ENCODE data around the gene CACNA2D2.

The CACNA2D2 gene

DNA sequence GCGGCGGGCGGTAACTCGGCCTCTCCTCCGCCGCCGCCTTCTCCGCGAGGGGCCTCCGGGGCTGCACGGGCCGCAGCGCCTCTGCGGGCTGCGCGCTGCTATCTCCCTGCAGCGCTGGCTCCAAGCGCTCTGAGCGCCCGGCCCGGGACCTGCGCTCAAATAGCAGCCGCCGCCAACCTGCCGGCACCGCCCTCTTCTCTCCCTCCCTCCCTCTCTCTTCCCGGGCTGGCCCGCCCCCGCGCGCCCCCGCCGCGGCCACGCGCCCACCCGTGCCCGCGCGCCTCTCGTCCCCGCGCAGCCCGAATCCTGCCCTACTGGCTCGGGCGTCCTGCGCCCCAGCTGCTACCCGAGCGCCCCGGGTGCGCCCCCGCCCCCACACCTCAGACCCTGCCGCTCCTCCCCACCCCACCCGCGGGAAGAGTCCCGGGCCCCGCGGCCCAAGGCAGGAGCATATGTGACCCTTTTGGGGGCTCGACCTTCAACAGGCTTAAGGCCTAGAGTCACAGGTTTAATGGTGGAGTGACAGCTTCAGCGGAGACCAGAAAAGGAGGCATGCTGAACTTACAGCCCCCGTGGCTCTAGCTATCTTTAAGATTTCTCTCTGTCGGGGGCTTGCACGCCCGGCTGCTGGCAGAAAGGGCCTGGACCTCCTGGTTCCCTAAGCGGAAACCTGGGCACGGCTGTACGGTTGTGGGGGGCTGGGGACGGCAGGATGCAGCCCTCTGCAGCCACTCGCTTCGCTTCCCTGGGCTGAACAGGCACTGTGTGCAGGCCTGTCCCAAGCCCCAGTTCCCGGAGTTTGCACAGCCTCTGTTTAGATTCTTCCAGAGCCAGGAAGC, at the start of gene CACNA2D2:
TSS of gene CACNA2D2 (minus strand) at position 131 of the 839 bp plus-strand sequence. CDS start 211 bp downstream, outside the sequence.
- DNase-seq = no peak

DNA sequence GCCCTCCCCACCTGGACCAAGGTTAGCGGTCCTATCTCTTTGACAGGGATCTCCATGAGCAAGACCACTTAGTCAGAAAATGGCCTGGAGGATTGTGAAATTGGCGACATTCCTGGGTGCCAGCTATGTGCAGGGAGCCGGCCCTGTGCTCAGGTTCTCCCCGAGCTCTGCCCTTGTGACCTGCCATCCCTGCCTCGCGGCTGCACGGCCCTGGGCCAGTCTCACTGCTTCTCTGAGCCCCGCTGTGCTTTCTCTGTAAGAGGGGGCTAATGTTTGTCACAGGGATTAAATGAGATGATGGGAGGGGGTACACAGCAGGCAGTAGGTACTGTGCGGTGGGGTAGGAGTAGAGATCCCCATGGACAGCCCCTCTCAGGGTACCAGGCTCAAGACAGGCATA, 49.2 kb upstream of the CACNA2D2 start:
- DNase-seq = no peak

DNA sequence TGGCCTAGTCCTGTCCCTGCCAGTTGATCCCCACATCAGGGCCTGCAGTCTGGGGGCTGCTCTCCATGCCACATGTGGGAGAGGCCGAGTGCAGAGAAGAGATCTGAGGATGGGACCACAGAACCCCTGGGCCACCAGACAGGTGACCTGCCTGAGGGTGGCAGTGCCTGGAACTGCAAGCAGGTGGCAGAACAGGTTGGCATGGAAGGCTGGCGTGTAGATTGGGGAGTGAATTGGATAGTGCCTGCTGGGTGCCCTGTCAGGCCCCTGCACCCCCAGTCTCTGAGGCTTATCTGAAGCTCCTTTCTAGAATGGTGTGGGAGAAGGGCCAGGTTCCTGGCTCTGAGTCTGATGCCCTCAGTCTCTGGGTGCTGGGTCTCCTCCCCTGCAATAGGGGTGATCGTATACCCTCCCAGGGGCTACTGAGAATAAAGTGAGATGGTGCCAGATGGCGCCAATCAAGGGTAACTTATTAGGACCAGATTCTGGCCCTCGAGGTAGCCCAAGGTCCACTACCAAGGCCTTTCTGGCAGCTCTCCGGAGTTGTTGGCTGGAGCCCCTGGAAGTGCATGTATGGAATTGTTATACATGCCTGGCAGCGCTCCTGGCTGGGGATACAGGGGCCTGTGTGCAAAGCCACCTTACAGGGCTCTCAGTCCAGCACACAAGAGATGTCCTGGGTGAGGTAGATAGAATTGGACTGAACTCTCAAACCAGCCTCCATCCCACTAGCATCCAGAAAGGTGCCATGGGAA, 48.4 kb upstream of the CACNA2D2 start:
- no peak for DNase-seq

DNA sequence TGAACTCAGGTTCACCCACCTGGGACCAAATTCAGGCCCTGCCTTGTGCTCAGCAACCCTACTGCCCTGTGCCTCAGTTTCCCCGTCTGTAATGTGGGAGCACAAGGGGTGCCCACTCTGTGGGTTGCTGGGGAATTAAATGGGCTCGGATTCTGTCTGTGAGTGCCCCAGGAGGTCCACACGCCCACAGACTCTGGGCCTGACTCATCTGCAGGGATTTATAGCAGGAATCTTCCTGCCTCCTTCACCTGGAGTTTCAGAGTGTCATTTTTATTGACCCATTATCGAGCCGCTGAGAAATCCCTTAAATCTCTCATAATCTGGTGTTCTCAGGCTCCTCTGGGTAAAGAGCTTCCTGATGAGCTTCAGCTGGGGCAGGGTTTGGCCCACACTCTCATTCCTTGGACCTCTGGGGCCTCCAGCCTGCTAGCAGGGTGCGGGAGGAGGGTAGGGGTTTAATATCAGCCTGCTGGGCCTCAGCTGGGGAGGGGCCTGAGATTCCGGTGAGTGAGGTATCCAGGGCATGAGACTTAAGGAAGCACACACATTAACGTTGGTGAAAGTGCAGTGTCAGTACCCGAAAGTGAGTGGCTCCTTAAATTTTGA, 47.7 kb upstream of the CACNA2D2 start:
- no peak for DNase-seq

DNA sequence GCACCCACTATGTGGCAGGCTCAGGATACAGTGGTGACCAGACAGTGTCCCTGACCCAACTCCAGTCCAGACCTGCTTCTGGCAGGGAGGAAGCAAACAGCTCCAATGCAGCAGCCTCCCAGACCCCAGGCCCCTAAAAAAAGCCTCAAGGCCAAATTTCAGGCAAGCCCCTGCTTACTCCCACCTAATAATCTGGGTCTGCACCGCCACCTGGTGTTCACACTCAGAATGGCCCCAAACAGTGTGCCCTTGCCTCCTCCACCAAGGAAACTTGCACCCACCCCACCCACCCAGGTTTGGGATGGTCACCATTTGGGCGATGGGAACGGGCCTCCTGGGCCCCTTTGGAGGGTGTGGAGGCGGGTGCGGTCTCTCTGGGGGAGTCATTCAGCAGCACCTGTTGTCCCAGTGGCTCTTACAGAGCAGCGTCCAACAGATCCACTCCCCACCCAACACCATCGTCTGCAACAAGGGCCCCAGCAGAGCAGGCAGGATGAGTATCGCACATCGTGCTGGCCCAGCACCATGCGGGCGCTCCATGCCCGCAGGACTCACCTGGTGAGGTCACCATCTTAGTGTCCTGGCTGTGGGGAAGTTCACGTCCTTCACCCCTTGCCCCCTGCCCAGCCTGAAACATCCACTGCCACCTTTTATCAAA, 46.8 kb upstream of the CACNA2D2 start:
- DNase-seq = no peak

DNA sequence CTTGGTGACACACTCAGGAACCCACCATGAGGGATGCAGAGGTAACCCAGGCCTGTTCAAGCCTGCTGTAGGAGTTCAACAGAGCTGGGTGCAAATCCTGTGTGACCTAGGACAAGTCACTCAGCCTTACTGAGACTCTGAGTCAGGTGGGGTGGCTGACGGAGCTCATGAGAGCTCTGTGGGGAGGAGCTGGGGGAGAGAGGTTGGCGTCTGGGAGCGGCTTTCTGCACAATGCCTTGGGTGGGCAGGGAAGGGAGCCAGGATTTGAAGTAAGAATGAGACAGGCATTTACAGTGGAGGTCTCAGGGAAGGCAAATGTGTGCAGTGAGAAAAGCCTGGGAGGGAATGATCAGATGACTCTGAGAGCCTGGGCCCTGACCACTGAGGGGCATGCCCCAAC, 45.8 kb upstream of the CACNA2D2 start:
- no peak for DNase-seq

DNA sequence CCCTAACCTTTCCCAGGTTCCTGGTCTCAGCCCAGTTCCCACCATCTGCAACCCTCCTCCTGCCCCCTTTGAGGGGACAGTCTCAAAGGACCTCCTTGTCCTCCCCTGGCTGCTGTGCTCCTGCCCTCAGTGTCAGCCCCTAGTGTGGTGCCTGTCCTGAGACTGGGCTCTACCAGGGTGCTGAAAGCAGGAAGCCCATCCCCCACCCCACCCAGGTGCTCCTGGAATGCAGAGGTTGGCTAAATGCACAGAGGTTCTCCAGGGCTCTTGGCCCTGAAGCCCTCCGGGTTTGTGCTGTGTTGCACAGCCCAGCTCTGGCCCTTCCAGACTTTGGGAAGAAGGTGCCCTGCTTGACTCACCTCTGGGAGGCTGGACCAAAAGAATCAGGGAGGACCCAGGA, 42.3 kb upstream of the CACNA2D2 start:
- DNase-seq = no peak

DNA sequence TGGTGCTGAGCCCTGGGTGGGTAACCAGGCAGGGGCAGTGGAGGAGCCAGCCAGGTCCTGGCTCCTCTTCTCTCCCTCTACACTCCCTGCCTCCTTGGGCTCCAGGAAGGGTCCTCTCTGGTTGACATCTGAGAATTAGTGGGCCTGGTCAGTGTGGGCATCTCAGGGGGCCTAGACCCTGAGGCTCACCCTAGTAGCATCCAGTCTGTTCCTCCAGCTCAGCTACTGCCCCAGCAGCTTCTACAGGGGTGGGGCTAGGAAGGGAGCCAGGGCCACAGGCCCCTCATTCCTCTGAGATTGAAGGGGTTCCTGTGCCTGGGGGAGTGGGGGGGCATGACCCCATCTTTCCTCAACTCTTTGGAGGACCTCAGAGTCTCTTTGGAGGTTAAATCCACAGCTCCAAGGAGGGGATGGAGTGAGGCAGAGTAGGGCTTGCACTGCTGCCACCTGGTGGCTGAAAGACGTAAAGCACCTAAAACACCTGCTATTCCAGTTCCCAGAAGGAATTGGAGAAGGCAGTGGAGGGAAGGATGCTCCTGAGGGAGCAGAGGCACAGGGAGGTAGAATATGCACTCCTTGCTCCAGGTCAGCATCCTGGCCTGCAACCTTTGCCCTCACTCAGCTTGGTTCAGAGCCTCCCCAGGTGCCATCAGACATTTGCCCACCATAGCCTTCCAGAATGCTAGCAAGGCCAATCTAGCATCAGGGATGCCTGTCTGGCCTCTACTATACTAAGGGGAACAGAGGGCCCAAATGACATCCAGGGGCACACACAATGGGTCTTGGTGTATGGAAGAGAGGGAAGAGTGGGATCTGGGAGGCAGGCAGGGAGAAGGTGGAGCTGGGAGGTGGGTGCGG, 39.0 kb upstream of the CACNA2D2 start:
- no peak for DNase-seq

DNA sequence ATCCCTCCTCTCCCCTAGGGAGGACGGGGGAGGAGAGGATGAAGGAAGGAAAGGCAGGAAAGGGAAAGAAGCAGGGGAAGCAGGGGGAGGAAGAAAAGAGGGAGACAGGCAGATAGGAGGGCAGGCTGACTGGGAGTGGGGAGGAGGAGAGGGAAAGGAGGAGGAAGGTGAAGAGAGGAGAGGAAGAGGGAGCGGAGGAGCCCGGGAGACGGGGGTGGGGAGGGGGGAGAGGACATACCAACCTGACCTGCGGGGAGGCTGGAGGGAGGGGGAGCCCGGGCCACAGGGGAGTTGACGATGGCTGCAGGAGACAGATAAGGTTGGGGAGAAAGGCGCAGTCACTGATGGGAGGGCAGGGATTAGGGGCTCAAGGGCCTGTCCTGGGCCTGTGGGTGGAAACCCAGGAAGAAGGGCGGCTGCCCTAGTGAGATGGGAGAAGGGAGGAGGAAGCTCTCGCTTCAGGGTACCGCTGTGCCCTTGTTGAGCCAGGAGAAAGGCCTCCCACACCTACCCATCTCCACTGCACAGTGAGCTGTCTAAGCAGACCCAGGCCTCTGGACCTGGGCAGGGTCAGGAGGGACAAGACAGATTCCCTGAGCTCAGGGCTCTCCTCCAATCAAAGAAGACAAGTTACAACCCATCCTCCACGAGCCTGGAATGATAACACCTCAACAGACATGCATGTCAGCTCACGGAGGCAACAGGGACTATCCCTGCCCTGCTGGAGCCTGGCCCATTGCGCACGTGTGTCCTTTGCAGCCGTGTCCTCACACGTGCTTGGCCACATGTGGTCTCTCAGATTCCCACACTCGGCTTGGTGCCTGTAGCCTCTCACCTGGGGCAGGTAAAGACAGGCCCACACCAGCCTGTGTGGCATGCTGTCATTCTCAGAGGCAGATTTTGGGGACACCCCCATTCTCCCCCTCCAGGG, 36.2 kb upstream of the CACNA2D2 start:
- no peak for DNase-seq

DNA sequence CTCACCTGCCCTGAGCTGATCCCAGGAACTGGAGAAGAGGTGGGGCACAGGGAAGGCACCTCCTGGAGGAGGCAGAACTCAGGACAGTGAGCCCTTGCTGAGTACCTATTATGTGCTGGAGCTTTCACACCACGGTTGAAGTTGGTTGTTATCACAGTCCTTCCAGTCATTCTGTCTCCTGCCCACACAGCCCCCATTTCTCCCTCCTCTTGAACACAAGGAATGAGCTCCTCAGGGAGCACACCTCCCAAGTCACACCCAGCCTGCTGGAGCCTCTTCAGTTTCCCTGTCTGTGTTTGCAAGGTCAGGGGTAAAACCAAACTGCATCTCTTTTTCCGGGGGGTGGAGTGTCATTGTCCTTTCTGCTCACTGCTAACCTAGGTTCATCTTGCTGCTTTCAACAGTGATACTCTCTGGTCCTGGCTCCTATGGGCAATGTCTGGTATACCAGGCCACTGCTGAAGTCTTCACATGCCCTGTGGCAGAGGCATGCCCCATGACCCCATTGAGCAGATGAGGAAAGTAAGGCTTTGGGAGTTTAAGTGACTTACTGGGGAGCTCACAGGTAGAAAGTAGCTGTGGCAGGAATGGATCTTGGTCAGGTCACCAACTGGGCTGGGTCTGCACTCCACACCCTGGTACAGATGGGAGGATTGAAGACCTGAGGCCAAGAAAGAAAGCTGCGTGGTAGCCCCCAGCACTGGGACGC, 34.1 kb upstream of the CACNA2D2 start:
- DNase-seq = no peak

DNA sequence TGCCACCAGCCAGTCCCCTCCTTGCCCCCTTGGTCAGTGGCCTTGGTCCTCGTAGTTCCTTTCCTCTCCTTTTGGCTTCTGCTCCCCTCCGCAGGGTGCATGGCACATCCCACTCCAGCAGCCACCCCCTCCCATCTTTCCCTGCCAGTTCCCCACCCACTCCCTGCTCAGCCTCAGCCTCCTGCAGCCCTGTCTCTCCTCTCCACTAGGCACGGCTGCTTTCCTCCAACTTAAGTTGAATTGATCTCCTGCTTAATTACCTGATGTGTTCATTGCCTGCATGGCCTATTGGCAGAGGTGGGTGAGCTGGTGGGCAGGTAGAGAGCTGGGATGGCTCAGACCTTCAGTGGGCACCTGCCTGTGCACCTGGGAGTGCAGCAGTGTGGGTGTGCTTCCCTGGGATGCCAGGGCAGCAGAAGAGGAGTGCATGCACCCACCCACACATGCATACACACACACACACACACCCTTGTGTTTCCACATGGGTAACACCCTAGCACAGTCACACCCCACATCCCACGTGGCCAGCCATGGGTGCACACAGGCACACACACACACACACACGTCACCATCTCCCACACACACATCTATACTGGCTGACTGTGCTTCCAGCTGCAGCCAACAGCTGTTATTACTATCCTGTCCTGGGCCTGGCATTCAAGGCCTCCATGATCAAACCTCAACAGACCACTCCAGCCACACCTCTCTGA, 33.2 kb upstream of the CACNA2D2 start:
- DNase-seq = no peak

DNA sequence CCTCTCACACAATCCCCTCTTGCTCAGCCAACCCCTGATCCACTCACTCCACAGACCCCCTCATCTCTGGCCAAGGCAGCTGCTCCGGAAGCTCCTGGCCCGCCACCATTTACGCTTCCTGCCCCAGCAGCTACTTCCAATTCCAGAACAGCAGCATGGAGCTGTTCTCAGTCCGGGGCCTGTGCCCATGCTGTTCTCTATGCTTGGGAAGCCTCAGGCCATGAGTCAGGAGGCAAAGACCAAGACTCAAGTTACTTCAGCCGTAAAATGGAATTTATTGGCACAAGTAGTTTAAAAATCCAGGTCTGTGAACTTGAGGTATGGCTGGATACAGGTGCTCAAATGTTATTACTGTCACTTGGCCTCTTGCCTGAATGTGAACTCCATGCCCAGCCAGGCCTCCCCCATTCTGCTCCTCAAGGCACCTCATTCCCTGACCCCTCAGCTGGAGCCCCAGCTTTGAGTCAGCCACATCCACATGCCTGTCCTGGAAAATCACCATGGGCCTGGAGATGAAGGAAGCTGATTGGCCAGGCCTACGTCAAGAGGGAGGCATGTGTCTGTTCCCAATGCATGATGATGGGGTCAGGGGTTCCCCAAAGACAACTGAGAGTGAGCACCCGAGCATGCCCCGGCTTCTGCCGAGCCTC, 31.4 kb upstream of the CACNA2D2 start:
- DNase-seq = no peak

DNA sequence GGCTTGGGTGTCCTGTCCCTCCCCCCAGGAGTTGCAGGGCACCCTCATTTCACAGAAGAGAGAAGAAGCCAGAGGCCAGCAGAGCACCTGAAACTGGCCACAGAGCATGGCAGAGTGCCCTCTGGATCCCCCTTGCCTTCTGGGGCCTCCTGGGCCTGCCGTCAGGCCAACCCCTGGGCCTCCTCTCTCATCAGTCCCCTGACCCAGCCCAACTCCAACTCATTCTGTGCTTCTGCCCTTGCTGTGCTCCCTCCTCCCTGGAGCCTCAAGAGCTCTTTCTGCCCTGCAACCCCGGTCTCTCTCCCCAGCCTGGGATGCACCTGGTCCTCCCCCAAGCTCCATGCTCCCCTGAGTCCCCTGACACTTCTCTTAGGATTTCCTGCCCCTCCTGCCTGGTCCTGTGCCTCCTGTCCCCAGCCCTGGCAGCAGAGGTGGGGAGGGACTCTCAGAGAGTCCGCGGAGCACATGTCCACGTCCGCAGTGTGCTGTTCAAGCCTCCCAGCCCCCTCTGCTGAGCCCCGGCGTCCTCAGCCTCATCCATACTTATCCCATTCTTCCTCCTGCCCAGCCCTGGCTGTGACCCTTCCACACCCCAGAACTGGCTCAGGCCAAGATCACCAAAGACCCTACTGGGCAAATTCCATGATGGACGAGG, 30.5 kb upstream of the CACNA2D2 start:
- DNase-seq = no peak

DNA sequence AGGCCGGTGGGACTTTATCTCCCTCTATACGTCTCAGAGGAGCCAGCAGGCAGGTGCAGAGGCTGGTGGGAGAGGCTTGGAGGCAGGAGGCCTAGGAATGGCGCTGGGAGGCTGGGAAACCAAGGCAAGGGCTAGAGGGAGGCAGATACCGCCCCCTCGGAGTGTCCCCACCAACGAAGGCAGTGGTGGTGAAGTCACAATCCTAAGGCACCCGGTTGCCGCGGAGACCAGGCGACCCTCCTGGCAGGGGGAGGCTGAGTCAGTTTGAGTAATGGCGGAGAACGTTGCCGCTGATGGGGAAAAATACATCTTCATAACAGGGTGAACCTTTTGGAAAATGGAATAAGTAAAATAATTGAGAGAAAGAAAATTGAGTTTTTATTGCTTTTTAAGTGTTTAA, 29.9 kb upstream of the CACNA2D2 start:
- DNase-seq = no peak

DNA sequence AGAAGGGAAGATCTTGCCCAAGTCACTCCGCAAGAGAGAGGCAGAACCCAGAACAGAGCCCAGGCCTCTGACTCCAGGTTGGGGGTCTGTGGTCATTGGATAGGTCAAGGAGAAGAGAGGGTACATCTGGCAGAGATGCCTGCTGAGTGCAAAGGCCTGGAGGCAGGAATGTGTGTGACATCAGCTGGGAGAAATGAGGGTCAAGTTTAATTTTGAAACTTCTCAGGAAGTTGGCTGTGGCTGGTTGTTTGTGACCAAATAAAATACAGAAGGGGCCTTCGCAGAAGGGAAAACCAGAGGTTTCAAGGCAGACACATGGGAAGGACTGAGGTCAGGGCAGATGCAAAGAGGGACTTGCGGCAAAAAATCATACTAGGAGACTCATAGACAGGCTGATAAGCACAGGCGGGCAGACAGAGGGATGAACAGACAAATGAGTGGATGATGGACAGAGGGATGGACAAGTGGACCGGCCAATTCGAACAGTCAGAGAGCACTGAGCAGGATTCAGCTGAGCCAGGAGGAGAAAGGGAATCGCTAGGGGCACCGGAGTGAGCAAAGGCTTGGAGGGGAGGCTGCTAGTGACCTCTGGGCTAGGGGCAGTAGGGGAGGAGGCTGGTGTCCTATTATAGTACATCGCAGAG, 28.8 kb upstream of the CACNA2D2 start:
- no peak for DNase-seq

DNA sequence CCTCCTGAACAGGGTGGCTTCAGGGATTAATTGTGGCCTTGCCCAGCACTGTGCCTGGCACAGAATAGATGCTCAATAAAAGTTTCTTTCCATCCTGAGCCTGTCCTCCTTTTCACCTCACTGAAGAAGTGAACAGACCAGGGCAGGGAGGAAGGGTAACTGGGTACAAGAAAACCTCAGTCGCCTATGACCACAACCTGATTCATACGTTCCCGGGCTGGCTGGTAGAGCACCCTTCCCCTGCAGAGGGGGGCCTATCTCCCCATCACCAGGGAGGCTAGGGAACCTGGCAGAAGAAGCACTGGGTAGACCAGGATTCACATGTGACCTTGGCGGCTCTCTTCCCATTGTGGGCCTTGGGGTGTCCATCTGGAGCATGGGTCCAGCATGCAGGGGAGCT, 27.8 kb upstream of the CACNA2D2 start:
- DNase-seq = no peak

DNA sequence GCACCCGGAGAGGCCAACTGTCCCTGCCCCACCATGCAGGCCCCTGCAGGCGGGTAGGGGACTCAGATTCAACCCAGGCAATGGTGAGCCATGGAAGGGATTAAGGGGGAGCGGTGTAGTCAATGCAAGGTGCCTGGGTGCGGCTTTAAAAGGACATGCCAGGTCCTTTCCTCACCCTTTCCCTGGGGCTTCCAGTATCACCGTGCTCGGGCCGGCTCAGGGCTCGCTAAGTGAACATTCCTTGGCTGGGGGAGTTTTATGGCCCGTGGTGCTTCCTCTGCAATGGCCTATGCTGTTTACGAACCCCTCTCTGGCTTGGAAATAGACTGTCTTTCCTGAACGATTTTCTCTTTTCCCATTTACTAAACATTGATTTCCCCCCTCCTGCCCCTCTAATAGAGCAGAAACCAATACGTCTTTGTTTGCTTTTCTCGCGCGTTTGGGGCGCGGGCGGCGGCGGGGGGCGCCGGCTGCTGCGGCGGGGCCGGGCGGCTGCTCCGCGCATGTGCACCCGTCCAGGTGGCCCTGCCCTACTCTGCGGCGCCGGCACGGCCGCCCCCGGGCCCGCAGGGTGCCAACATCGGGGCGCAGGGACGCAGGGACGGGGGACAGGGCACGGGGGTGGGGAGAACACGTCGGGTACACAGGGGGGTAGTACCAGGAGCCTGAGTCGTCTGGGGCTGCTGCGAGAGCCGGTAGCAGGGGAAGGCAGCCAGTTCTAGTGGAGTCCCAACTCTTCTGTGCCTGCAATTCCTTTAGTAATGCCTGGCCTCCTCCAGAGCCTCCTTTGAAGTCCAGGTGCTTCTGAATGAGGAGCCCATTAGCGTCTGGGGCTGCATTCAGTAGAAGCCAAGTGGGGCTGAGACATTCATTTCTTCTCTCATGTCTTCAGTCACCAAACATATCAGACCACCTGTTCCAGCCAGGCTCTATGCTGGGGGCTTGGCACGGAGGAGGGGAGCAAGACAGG, 26.9 kb upstream of the CACNA2D2 start:
- DNase-seq = no peak
